HG03066 (cell line): ENCODE measurements around the gene BMP6.
A peak's percentile ranks its signal among the peaks of the same experiment; 100 is the strongest.

Experiments used
- ATAC-seq: cut with Tn5 transposase; IDR thresholded peaks from one replicate; pipeline ENCODE4 v1.9.1; 2021; ENCODE audit warnings: low read depth; ENCODE audit not compliant: unreplicated experiment

BMP6 gene

DNA sequence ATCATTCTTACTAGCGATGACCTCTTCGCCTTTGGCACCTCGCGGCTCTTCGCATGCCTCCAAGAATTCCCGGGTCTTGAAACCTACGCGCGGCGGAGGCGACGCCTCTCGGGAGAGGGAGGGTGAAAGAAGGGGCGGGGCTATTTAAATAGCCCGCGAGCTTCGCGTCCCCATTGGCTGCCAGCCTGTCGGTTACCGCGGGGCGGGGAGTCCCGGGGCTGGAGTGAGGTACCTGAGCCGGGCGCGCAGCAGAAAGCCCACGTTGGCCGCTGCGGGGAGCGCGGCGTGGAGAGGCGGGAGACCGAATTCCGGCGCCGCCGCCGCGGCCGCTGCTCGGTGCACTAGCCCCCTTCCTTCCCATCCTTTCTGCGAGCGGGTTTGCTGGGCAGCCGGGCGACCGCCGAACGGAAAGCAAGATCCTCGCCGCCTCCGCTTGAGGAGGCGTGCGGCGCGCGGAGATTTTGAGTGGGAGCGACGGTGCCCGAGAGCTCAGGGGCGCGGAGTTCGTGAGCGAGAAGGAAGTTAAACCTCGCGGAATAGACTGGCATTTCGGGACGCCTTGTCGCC is at the start of gene BMP6:
Gene BMP6 (plus strand): TSS at position 251 of the 567 bp plus-strand sequence. CDS start 857 bp downstream, outside the sequence.
- peak; percentile 63 for ATAC-seq

DNA sequence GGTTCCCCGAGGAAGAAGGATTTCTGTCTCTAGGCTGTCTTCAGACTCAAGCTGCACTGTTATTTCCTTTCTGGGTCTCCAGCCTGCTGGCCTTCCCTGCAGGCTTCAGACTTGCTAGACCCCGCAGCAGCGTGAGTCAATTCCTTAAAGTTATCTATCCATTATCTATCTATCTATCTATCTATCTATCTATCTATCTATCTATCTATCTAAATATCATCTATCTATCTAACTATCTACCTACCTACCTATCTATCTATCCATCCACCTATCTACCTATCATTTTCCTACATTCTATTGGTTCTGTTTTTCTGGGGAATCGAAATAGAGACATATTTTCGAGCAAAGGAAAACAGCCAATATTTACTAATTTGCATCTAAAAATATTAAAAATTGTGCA is 48.7 kb upstream of the BMP6 start:
- ATAC-seq = no peak

- no peak for ATAC-seq
These were observed 45.4 kb upstream of the BMP6 start for GRCh38 chr6:7680393-7681075.

DNA sequence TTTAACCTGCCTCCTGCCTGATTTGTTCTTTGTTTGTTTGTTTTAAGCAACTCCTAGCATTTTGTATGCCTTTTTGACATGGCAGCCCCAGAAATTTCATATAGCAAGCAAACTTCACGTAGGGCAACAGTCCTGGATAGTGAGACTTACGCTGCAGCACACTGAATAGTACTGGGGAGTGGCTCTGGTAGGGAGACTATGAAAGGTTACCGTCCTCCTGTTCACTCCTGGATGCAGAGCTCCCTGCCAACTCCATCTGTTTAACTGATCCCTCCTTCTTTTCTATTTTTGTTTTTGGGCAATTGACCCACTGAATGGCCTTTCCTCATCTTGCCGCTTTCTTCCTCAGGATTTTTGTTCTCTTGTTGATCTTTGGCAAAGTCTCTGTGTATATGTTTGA is 44.5 kb upstream of the BMP6 start:
- no peak for ATAC-seq

- no peak for ATAC-seq
These were observed 41.8 kb upstream of the BMP6 start for GRCh38 chr6:7684076-7684475.

GRCh38 chr6:7684843-7685242 is 41.1 kb upstream of the BMP6 start:
- ATAC-seq = no peak

DNA sequence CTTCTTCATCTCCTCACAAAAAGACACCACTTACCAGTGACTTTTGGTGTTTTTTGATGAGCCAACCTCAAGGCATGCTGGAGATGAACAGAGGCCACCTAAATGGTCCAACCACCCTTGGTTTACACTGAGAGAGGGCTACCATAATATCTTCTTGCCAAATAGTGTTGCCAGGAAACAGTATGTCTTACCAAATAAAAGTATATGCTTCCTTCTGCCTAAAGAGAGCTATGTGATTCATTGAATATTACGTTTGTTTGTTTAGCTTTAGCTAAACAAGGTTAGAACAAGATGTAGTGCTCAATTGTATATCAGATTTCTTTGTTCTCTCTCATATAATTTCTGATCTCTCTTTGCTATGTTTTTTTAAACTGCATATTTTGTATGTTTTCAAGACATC is 40.6 kb upstream of the BMP6 start:
- ATAC-seq = no peak

- ATAC-seq = no peak
These were observed 38.5 kb upstream of the BMP6 start for GRCh38 chr6:7687145-7688111.

- ATAC-seq = no peak
These were observed 34.9 kb upstream of the BMP6 start for GRCh38 chr6:7691021-7691420.

GRCh38 chr6:7691675-7692452 is 34.0 kb upstream of the BMP6 start:
- ATAC-seq = no peak

- no peak for ATAC-seq
These were observed 33.5 kb upstream of the BMP6 start for GRCh38 chr6:7692453-7692784.

DNA sequence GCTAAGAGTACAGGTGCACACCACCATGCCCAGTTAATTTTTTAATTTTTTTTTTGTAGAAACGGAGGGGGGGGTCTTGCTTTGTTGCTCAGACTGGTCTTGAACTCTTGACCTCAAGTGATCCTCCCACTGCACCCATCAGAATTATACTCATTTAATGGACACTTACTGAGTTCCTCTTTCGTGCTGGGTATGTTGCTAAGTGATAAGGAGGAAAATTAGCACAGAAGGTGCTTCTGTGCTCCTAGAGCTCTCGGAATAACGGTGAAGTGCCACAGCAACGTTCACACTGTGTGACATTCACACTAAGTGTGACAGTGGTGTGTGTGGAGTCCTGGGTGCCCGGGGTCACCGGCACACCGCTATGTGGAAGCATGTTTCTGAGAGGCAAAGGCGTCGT is 32.1 kb upstream of the BMP6 start:
- no peak for ATAC-seq

DNA sequence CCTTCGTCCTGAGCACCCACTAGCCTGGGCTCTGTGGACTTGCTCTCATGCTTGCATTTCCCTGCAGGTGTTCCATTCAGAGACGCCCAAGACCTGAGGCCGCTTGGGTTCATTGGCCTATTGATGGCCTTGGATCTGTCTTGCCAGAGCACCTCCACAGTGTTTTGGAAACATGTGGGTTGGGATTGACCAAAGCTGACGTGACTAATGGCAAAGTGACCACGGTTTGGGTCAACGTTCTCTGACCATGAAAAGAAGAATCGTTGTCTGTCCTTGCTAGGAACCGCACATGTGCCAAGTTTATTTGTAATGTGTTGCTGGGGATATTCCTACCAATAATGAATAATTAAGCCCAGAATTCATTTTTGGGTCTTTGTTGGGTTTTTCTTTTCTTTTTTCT is 29.8 kb upstream of the BMP6 start:
- no peak for ATAC-seq

- no peak for ATAC-seq
These were observed 28.5 kb upstream of the BMP6 start for GRCh38 chr6:7697432-7697819.

DNA sequence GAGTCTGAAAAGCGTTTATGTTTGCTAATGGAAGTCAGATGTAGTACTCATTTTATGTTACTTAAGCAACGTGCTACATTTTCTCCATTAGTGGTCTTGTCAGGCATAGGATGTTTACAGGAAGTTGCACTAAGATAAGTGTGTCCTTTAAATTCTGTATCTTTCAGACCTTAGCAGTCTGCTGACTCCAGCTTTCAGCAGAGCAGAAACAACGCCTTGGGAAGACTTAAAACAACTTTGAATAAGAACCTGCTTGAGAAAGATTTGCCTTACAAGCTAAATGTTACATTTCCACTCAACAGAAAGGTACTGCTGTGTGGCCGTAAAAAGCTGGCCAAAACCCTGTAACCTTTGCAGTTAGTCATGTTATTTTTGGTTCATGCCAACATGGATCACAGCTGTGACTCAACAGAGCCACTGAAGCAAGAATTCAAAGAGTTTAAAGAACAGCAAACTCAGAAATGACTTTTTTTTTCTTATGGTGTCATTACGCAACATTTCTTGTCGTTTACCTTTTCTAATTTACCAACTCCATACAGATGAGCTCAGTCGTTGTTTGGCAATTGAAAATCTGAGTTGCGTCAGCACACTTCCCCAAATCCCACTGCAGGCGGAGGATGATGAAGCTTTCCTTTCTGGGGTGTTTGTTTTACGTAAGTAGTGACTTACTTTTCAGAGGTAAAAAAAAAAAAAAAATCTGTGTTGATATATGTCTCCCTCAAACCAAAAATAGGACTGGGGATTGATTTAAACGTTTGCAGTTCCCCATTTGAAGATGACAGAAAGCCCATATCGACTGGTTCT is 27.9 kb upstream of the BMP6 start:
- no peak for ATAC-seq

DNA sequence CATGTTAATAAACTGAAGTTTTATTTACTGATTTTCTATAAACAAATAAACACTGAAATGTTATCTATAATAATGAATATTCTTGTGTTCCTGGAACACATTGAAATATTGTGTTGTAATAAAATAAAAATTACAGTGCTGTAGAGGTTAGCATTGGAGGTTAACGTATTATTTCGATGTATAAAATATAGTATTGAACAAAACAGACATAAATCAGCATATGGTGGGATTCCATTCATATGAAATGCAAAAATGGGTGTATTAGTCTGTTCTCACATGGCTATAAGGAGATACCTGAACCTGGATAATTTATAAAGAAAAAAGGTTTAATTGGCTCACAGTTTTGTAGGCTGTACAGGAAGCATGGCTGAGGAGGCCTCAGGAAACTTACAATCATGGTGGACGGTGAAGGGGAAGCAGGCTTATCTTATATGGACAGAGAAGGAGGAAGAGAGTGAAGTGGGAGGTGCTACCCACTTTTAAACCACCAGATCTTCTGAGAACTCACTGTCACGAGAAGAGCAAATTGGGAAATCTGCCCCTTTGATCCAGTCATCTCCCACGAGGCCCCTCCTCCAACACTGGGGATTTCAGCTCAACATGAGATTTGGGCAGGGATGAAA is 24.6 kb upstream of the BMP6 start:
- no peak for ATAC-seq

DNA sequence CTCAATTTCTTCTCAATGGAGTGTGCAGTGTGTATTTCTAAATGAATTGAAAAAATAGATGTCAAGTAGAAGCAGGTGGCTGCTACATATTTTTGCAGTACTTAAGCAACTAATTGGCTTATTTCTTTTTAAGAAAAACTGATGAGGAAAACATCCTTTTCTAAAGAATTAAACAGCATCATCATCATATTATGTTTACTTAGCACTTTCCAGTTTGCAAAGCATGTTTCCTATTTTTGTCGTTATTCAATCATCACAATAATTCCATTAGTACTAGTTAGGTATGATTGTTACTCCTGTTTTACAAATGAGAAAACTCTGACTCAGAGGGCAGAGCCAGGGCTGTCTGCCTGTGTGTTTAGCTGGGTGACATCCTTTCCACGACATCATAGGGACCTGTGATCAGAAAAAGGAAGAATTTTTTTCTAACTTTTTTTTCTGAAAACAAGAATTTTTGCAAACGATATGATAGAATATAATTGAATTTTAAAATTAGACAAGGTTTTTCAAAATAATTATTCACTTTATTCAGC is 22.7 kb upstream of the BMP6 start:
- ATAC-seq = no peak

DNA sequence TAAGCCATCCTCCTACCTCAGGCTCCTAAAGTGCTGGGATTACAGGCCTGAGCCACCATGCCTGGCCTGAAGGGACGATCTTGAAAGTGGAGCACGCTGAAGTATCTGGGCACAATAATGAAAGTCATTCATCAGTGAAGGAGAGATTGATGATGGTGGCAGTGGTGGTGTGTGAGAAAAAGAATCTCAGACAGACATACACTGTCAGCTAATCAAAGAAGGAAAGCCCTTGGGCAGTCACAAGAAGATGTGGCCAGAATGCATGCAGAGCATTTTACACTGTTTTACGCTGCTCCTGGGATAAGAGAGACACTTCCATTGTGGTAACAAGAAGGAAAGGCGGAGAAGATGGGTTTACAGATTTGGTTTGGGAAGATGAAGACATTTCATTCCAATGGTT is 20.4 kb upstream of the BMP6 start:
- ATAC-seq = no peak

GRCh38 chr6:7706269-7706668 is 19.6 kb upstream of the BMP6 start:
- no peak for ATAC-seq
